ENCODE data around the gene PYDC1. TPM values are rescaled to one million over a fixed set of nuclear protein-coding genes. Genes with fewer than 3 reads are reported as not detected.

Gene PYDC1
- total and polyA plus RNA-seq, 2 of the 8 experiments (the other 6 are each of a cell fraction or from before 2014, with no cell fraction given) = 3.5 to 11.1 TPM

DNA sequence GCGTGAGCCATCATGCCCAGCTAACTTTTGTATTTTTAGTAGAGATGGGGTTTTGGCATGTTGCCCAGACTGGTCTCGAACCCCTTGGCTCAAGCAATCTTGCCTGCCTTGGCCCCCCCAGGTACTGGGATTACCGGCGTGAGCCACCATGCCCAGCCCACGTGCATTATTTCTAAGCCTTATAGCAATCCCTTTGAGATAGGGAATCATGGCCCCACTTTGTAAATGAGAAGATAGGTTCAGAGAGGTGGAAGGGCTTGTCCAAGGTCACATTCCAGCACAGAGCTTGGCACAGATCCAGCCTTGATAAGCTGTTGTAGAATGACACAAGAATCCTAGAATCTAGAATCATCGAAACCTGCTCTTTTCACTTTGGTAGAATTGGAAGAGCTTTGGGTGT is 10.2 kb downstream of the PYDC1 start:
- H2AK5ac ChIP-seq (ENCODE audit: low read depth, low read length) = no peak overlapping the region
- no peak overlapping the region for H3K4me2 ChIP-seq (ENCODE audit: insufficient read depth in 1 of 2, low read depth in 2 of 2, low read length in 2 of 2)
- no peak overlapping the region for H2AFZ ChIP-seq (ENCODE audit: low read length)
- no peak overlapping the region for H2BK15ac ChIP-seq (ENCODE audit: low read length)
- H3K9ac ChIP-seq (replicated peaks in 1 of 4; ENCODE audit: extremely low read depth in 1 of 4, low read depth in 3 of 4, low read length in 3 of 4) = no peak overlapping the region
- no peaks in the 10 kb centered on the region for H3K79me2 ChIP-seq (ENCODE audit: control insufficient read depth in 1 of 2, insufficient read depth in 2 of 2, low read length in 2 of 2)
- H2BK120ac ChIP-seq (replicated peaks; ENCODE audit: low read depth, low read length) = no peak overlapping the region
- no peaks in the 10 kb centered on the region for H3K36me3 ChIP-seq (ENCODE audit: control insufficient read depth in 2 of 4, insufficient read depth in 4 of 4, low read length in 3 of 4)
- H3K4me3 ChIP-seq (ENCODE audit: extremely low read depth in 1 of 4, insufficient read depth in 2 of 4, low read depth in 3 of 4, low read length in 4 of 4) = no peak overlapping the region
- no peaks in the 10 kb centered on the region for H3K79me1 ChIP-seq (ENCODE audit: low read depth, low read length)
- peaks cover 0 to 6% (median 3%) of the 10 kb centered on the region in 4 experiments; a peak in 3 of 7 replicates for H3K27me3 ChIP-seq (replicated peaks in 1 of 4; ENCODE audit: control insufficient read depth in 3 of 4, extremely low read depth in 1 of 4, insufficient read depth in 3 of 4, low read length in 3 of 4)
- no peak overlapping the region for H3K23ac ChIP-seq (ENCODE audit: insufficient read length)
- no peak overlapping the region for H3K14ac ChIP-seq (ENCODE audit: insufficient read length)
- no peak overlapping the region for H4K5ac ChIP-seq (ENCODE audit: insufficient read length, low read depth, low read length)
- no peak overlapping the region for H3K18ac ChIP-seq (ENCODE audit: extremely low read depth, low read length)
- ChIA-PET POLR2A (ENCODE audit: partially characterized antibody) (interaction anchor here (0.8 to 24.0 kb wide), 6 partner anchors 10 to 50 kb away, joined by 4 to 430 read pairs (median 4); partner anchors contain the start of genes FUS and PYCARD), CTCF (ENCODE audit: partially characterized antibody) (interaction anchor here (0.6 to 1.7 kb wide), 3 partner anchors 10 to 247 kb away, joined by 3 to 4 read pairs (median 3); partner anchors contain the start of gene PYDC1)
- H4K8ac ChIP-seq (ENCODE audit: extremely low read depth, insufficient read depth, low read length) = no peak overlapping the region
- H3K23me2 ChIP-seq (ENCODE audit: low read depth, low read length) = peaks cover 10% of the 10 kb centered on the region; the same call in 1 of the 2 replicates
- no peak overlapping the region for H2BK20ac ChIP-seq (ENCODE audit: low read length)
- DNase-seq (ENCODE audit: low read depth in 1 of 2, low spot score in 2 of 2) (no peak), FAIRE-seq (no peak)
- H4K91ac ChIP-seq (replicated peaks; ENCODE audit: insufficient read length, low read length) = no peak overlapping the region
- no peak overlapping the region for H2BK5ac ChIP-seq (ENCODE audit: low read depth, low read length)
- no peaks in the 10 kb centered on the region for H4K20me1 ChIP-seq (replicated peaks in 1 of 2; ENCODE audit: control insufficient read depth in 1 of 2, insufficient read depth in 2 of 2, low read length in 2 of 2)
- H3K9me3 ChIP-seq (ENCODE audit: insufficient read depth in 2 of 2, low read depth in 1 of 2, low read length in 1 of 2) = no peaks in the 10 kb centered on the region
- WGBS, 2 experiments (ENCODE audit: extremely low coverage in 1 of 2, insufficient coverage in 1 of 2, insufficient read length in 1 of 2, insufficient replicate concordance in 2 of 2, low coverage in 1 of 2, low lambda C conversion rate in 2 of 2, missing lambda C conversion rate in 1 of 2) = 82% methylated on average over 6 of the region's 6 CpGs; no CpG with 5 or more reads in 1 of the 2 experiments
- H3K4ac ChIP-seq (replicated peaks; ENCODE audit: insufficient read length, low read depth, low read length) = no peak overlapping the region
- H3K4me1 ChIP-seq (replicated peaks in 1 of 4; ENCODE audit: control insufficient read depth in 3 of 4, insufficient read depth in 4 of 4, low read length in 3 of 4) = peaks cover 0 to 3% (median under 1%) of the 10 kb centered on the region in 4 experiments; a peak in 3 of 7 replicates
- H3K27ac ChIP-seq (ENCODE audit: low read depth, low read length) = no peak overlapping the region
- no peak overlapping the region for H2BK12ac ChIP-seq (ENCODE audit: low read depth, low read length)
- H3K56ac ChIP-seq (replicated peaks; ENCODE audit: insufficient read length, low read depth, low read length) = no peak overlapping the region
- TF ChIP-seq RBBP5 (IDR thresholded peaks at IDR 0.05; ENCODE audit: borderline replicate concordance, low read depth, low read length) = no peak
- no peak for TF ChIP-seq RFX5 (IDR thresholded peaks at IDR 0.05; ENCODE audit: borderline replicate concordance, low read depth, low read length)
- TF ChIP-seq SP4 (IDR thresholded peaks at IDR 0.05; ENCODE audit: low read length) = no peak
- no peak for TF ChIP-seq ATF2 (IDR thresholded peaks at IDR 0.05; ENCODE audit: low read length)
- TF ChIP-seq USF2 (IDR thresholded peaks at IDR 0.05; ENCODE audit: low read length) = no peak
- no peak for TF ChIP-seq BACH1 (IDR thresholded peaks at IDR 0.05; ENCODE audit: low read length)
- no peak for TF ChIP-seq ATF3 (IDR thresholded peaks at IDR 0.05; ENCODE audit: insufficient read depth, low read depth, low read length)
- no peak for TF ChIP-seq CREB1 (IDR thresholded peaks at IDR 0.05)
- TF ChIP-seq SIN3A (conservative IDR thresholded peaks at IDR 0.05 in 1 of 2, IDR thresholded peaks at IDR 0.05 in 1 of 2; ENCODE audit: low read depth in 1 of 2, low read length in 2 of 2) = no peak
- no peak for TF ChIP-seq TAF7 (optimal IDR thresholded peaks at IDR 0.05; ENCODE audit: borderline replicate concordance, low read depth, low read length)

Data from H1 (cell line).